Keratinocyte (primary cell): Measurements from ENCODE around the gene DPYD.

Experiments
- EZH2 ChIP-seq: IDR thresholded peaks from one replicate; pipeline ENCODE4 v1.6.1; 2012; ENCODE audit warnings: inconsistent platforms, mild to moderate bottlenecking, low read length, moderate library complexity
- TF ChIP-seq, protein P1 (sequence below), 3 experiments: IDR thresholded peaks in 1 of 3; conservative IDR thresholded peaks in 1 of 3; optimal IDR thresholded peaks in 1 of 3; 2 replicates in 2 of 3; 3 replicates in 1 of 3; pipeline versions ENCODE3 to v1.5.1; 2011; ENCODE audit warnings: low read length in 3 of 3, mild to moderate bottlenecking in 3 of 3, moderate library complexity in 2 of 3, control low read depth in 1 of 3, inconsistent platforms in 1 of 3; ENCODE audit not compliant: insufficient read depth in 2 of 3; ENCODE audit errors: extremely low read depth in 1 of 3

DNA sequence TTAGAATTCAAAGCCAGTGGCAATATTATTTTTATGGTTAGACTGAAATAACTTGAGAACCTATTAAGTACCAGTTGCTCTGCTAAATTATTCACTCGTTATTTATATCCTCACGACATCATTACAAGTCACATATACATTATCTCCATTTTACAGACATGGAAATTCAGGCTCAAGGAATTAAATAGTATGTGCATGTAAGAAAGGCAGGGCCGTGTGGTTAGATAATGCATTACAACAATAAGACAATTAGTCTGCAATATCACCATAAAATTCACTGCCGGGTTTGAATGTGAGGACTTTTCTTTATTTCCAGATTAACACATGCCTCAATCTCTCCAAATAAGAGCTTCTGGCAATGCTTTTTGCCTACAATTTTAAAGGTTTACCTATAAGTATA lies 675.8 kb downstream of the DPYD start:
- TF ChIP-seq, protein P1, sequence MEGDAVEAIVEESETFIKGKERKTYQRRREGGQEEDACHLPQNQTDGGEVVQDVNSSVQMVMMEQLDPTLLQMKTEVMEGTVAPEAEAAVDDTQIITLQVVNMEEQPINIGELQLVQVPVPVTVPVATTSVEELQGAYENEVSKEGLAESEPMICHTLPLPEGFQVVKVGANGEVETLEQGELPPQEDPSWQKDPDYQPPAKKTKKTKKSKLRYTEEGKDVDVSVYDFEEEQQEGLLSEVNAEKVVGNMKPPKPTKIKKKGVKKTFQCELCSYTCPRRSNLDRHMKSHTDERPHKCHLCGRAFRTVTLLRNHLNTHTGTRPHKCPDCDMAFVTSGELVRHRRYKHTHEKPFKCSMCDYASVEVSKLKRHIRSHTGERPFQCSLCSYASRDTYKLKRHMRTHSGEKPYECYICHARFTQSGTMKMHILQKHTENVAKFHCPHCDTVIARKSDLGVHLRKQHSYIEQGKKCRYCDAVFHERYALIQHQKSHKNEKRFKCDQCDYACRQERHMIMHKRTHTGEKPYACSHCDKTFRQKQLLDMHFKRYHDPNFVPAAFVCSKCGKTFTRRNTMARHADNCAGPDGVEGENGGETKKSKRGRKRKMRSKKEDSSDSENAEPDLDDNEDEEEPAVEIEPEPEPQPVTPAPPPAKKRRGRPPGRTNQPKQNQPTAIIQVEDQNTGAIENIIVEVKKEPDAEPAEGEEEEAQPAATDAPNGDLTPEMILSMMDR (optimal IDR thresholded peaks at IDR 0.05 in 1 of 3, IDR thresholded peaks at IDR 0.05 in 1 of 3, conservative IDR thresholded peaks at IDR 0.05 in 1 of 3; ENCODE audit: extremely low read depth in 1 of 3, insufficient read depth in 2 of 3, low read length in 3 of 3): peak in 1 of 3 experiments; percentile 3
- TF ChIP-seq EZH2: no peak
